GM21360 (cell line): ENCODE results near the gene GCN1.
"Not testable (repeated sequence)": the region's sequence is repeated elsewhere in the genome, so short reads cannot be mapped to it uniquely, and the experiment has no call there.

Experiments
- ATAC-seq: cut with Tn5 transposase; IDR thresholded peaks from one replicate; pipeline ENCODE4 v1.9.1; 2021; ENCODE audit warnings: mild to moderate bottlenecking, moderate library complexity; ENCODE audit not compliant: unreplicated experiment

The GCN1 gene

DNA sequence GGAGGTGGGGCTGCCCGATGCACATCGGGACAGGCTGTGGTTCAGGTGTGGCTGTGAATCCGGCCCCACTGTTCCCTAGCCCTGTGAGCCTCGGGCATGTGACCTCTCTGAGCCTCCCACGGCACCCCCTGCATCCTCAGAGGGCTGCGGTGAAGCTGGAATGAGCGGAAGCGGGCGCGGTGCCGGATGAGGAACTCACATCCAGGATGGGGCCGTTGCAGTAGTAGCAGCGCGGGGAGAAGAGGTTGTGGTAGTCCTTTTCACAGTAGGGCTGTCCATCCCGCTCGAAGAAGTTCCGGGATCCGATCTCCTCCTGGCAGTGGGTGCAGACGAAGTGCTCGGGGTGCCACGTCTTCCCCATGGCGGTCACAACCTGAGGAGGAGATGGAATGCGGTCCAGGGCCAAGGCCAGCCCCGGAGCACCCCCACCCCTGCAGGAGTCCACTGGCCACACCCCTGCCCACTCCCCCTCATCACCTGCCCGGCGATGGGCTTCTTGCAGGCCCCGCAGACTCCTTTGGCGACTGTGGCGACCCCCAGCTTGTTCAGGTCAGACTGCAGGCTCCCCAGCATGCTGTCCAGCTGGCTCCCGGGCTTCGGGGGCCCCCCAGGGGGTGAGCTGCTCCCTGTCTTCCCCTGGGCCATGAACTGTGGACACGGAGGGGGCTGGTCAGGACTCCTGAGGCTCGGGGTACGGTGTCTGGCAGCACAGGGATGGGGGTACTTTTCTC lies 20.3 kb upstream of the GCN1 start:
- no peak for ATAC-seq

DNA sequence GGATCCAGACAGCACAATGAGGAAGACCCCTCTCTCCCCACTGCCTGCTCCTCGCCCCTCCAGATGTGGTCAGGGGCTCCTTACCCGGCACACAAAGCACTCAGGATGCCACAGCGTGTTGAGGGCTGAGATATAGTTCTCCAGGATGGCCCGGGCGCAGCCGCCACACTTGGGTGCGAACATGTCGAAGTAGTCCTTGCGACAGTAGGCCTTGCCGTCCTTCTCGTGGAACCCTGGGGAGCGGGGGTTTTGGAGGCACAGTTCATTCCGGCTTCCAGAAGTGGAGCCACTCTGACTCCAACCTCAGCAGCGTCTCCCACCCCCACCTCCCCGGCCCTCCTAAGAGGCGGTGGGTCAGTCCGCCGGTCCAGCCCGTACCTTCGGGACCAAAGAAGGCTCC lies 19.2 kb upstream of the GCN1 start:
- ATAC-seq = no peak

DNA sequence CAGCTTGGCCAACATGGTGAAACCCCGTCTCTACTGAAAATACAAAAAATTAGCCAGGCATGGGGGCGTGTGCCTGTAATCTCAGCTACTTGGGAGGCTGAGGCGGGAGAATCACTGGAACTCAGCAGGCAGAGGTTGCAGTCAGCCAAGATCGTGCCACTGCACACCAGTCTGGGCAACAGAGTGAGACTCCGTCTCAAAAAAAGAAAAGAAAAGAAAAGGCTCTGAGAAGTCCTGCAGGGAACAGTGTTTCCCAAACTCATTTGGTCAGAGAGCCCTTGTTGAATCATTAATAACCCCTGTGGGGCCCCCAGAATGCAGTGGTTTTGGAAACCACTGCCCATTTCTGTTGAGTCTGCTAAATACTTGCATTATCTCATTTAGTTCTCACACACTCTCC lies 18.7 kb upstream of the GCN1 start:
- ATAC-seq = not testable (repeated sequence)

DNA sequence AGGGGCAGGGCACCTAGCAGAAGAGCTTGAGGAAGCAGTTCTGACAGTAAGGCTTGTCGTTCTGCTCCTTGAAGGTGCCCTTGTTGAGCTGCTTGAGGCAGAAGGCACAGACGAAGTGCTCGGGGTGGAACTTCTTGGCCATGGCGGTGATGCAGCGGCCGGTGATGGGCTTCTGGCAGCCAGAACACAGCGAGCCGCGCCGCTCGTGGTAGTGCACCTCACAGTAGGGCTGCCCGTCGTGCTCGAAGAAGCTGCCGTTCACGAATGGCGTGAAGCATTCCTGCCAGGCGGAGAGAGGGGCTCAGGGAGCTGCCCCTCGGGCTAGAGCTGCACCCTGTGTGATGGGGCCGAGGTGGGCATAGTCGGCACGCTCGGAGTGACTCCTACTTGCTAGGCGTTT lies 17.8 kb upstream of the GCN1 start:
- ATAC-seq = no peak

DNA sequence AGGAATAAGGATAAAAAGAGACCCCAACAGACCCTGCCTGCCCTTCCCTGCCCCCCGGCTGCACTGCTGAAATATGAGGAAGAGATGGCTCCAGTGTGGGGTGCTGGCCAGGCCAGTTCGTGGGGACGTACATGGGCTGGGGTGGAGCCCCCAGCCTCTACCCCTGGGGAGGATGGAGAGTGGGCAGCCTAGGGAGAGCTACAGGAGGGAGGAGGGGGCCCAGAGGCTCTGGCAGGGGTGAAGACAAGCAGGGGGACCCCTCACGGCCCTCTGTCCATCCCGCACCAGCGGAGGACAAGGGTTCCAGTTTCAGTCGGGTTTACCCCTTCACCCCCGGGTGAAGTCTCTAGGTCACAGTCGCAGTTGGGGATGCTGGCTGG lies 17.4 kb upstream of the GCN1 start:
- ATAC-seq = no peak

DNA sequence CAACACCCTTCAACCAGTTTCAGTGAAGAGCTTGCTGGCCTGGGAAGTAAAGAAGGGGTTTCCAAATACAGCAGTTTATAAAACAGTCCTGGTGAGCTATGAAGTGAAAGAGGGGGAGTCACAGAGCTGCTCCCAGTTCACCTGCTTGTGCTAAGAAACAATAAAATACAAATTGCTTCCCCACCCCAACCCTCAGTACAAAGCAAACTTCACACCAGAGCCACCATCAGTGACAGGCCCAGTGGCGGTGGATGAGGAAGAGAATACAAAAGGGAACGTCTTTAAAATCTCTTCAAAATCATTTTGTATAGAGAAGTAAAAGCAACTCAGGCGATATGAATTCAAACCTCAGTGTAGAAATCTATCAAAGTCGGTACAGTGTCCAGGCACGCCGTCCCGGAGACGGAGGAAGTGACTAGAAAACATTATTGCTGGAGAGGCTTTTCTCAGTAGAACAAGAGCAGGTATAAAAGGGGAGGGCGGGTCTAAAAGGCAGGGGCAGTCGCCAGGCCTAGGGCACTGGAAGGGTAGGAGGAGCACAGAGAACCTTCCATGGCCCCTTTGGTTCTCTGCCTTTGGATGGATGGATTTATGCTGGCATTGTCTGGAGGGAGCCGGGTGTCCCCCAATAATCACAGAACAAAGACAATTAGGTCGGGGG lies 16.9 kb upstream of the GCN1 start:
- no peak for ATAC-seq

DNA sequence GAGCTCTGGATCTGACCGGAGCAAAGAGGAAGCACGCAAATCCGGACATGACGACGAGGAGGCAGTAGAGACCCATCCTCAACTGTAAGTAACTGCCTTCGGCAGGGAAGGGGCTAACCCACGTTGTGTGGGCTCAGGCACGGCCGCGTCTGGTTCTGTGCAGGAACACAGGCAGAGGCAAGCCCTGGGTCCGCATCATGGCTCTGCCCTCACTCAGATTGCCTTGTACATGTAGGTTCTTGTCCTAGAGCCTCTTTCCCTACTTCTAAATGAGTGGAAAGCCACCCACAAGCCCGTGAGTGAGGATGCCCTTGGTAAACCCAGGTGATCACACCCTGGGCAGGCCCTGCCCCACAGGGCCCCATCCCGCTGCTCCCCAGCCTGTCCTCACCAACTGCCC lies 15.3 kb upstream of the GCN1 start:
- ATAC-seq = no peak

DNA sequence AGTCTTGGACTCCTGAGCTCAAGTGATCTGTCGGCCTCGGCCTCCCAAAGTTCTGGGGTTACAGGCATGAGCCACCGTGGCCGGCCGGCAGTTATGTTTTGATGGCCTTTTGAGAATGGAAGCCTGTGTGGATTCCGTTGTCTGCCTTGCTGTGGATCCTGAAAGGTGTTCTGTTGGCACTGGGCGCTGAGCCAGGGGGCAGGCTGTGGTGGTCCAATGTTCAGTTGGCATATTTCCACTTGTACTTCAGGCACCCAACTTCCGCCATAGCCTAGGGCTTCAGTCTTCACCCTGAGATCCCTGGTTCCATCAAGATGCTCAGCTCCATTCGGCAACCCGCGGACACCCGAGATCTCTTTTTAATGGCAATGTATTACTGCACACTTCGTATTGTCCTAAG lies 12.7 kb upstream of the GCN1 start:
- ATAC-seq = no peak

DNA sequence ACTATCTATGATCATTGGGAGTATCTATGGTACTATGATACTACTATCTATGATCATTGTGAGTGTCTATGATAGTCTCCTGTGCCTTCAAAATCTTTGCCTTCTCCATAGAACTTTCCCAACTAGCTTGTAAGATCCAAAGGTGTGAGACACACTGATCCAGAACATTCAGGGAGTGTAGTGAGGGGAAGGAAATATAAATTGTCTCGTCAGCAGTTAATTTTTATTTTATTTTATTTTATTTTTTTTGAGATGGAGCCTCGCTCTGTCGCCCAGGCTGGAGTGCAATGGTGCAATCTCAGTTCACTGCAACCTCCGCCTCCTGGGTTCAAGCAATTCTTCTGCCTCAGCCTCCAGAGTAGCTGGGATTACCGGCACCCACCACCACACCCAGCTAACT lies 12.3 kb upstream of the GCN1 start:
- not testable (repeated sequence) for ATAC-seq

DNA sequence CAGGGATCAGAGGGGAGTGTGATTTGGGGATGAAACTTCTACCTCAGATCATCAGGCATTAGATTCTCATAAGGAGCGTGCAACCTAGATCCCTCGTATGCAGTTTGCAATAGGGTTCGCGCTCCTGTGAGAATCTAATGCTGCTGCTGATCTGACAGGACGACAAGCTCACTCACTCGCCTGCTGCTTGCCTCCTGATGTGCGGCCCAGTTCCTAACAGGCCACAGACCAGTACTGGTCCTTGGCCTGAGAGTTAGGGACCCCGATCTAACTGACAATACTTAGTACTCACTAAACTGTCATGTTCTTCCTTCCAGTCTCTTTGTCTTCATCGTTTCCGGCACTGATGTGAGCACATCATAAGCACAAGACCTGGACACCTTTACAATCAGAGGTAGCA lies 11.7 kb upstream of the GCN1 start:
- ATAC-seq = no peak

DNA sequence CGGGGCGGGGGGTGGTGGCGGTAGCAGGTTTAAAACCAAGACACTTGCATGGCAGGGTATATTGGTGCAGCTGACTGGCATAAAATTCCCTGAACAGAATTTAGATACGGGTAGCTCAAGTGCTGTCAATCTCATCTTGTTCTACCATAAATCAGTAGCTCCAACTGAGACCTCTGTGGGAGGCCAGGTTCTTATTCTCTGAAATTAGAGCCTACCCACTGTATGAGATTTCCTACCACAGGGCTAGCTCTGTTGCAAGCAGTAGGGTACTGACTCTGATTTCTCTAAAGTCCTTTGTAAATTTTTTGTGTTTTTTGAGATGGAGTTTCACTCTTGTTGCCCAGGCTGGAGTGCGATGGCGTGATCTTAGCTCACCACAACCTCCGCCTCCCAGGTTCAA lies 9.7 kb upstream of the GCN1 start:
- ATAC-seq = no peak

DNA sequence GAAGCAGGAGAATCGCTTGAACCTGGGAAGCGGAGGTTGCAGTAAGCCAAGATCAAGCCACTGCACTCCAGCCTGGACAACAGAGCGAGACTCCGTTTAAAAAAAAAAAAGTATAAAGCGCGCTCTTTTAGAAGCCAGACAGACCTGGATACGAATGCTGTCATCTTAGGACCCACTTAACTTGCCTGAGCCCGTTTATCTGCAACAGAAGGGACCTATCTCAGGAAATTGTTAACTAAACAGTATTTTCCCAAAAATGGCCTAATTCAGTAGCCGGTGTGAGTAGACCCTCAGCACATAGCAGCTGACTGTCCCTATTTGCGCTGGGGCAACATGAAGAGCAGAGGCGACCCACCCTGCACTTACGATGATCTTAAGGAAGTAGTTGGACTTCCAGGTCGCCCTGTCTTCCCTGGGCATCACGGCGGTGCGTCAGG lies 5.9 kb upstream of the GCN1 start:
- no peak for ATAC-seq

DNA sequence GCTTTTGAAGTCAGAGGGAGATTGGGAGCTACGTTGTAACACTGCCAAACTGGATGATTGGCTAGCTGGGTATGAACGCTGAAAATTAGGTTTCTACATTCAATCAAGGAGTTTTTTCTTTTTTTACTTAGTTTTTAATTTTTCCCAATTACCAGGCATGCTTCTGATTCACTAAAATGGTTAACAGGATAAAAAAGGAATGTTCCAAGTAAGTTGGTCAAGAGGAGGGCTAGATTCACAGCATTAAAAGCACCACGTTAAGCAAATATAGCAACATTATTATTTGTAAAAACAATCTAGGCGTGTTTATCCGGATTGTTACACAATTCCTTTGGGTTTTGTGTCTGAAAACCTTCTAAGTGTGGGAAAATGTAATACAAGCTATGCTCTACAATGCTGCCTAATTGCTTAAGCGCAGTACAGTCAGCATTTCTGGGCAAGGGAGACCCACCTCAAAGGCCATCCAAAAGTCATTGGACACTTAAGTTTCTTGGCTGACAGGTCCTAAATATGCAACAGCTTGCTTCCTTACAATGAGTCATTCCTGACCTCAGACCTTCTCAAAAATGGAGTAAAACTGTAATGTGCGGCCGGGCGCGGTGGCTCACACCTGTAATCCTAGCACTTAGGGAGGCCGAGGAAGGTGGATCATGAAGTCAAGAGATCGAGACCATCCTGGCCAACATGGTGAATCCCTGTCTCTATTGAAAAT lies 5.2 kb upstream of the GCN1 start:
- ATAC-seq = no peak

DNA sequence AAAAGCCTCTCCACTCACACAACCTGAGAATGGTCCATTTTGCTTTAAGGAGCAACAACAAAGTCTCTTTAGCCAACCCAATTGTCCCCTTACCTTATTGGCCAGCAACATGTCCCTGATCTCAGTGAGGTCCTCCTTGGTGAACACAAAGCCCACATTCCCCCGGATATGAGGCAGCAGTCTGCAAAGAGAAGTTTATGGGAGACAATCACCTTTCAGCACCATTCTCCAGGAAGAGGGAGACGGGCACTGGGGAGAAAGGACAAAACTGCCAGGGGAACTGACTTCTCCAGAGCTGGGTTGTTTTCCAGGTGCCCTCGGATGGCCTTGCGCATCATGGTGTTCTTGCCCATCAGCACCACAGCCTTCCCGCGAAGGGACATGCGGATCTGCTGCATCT lies 4.5 kb upstream of the GCN1 start:
- ATAC-seq = no peak

DNA sequence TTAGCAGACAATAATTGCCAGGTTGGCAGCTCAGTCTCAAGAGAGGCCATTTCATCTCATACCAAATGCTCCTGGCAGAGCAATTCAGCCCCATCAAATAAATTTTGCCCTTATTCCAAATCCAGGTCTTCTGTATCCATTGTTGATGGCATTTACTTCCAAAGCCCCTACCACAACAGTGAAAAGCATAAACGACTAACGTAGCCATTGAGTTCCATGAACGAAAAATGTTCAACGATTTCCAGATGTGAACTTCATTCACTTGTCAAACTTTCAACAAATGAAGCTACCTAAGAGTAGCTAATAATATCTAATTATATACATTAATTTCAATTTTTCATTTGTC lies 3.0 kb upstream of the GCN1 start:
- ATAC-seq = no peak

DNA sequence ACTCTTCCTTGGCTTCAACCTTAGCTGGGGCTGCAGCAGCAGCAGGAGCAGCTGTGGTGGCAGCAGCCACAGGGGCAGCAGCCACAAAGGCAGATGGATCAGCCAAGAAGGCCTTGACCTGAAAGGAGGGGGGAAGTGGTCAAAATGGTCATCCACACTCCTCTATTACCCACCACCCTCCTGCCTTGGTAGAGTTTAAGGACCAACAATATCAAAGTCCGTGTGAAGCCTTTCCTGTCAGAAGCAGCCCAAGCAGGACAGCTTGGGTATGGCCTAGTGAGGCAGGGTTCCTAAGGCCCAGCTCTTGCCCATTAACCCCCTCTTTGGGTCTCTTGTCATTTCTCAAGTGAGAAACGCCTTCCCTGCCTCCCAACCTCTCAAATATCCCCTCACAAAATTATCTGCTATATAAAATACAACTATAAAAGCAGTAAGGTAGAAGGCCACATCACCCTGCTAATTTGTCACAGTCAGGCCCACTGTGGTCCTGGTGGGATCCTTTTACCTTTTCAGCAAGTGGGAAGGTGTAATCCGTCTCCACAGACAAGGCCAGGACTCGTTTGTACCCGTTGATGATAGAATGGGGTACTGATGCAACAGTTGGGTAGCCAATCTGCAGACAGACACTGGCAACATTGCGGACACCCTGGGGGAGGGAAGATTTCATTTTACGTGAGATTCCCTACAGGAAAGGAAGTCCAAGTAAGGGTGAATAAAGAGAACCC lies 2.5 kb upstream of the GCN1 start:
- not testable (repeated sequence) for ATAC-seq

DNA sequence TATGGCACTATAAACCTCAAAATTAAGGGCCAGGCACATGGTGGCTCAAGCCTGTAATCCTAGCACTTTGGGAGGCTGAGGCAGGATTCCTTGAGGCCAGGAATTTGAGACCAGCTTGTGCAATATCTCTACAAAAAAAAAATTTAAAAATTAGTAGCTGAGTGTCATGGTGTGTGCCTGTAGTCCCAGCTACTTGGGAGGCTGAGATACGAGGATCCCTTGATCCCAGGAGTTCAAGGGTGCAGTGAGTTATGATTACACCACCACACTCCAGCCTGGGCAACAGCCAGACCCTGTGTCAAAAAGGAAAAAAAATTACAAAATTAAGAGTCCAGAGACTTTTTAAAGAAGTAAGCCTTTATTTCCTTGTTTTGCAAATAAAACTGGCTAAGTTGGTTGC lies 1.8 kb upstream of the GCN1 start:
- ATAC-seq = no peak

DNA sequence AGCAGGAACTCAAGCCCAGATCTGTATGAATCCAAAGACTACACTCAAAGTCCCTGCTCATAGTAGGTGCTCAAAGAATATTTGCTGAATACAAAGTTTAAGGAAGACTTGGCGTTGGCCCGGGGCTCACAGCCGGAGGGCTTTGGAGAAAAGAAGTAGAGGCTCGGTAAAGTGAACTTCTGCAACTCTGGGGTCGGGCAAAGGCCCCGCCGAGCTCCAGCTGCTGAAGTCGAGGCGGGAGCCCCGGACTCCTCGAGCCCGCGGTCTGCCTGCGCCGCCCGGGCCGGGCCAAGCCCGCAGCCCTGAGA lies 335 bp downstream of the GCN1 start:
- ATAC-seq = no peak

DNA sequence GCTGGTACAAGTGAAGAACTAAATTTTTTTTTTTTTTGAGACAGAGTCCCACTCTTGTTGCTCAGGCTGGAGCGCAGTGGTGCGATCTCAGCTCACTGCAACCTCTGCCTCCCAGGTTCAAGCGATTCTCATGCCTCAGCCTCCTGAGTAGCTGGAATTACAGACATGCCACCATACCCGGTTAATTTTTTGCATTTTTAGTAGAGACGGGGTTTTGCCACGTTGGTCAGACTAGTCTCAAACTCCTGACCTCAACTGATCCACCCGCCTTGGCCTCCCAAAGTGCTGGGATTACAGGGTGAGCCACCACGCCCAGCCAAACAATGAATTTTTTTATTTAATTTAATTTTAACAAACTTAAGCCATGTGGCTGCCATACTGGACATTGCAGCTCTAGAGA lies 1.2 kb downstream of the GCN1 start:
- not testable (repeated sequence) for ATAC-seq

DNA sequence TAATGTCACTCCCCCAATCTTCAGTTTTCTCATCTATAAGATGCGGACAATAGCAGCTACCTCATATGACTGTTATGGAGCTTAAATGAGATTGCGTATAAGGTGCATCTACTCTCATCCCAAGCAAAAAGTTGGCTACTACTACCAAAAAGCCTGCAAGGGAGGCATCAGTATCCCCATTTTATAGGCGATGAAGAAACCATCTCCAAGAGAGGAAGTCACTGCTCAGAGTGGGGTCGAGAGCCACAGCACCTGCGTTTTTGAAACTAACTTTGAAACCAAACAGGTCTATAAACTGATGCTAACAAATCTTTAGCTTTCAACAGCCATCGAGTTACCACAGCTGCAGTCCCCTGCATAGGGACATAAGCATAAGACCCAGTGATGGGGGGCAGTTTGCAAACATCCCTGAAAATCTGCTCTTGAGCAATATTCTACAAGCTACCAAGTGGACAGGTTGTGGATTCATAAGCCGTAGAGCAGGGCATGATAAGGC lies 3.5 kb downstream of the GCN1 start:
- no peak for ATAC-seq

DNA sequence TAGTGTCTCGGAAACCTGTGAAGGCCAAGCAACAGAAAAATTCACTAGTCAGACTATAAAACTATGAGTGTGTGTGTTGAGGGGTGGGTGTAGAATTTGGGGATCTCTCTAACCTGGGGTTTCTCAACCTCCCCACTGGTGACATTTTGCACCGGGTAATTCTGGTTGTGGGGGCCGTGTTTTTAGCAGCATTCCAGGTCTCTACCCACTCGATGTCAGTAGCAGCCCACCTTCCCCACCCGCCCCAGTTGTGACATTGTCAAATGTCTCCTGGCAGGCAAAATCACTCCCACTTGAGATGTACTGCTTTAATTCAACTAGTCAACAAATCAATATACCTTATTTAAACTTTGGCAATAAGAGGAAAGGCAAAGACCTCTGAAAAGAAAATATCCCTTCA lies 4.1 kb downstream of the GCN1 start:
- ATAC-seq = no peak

DNA sequence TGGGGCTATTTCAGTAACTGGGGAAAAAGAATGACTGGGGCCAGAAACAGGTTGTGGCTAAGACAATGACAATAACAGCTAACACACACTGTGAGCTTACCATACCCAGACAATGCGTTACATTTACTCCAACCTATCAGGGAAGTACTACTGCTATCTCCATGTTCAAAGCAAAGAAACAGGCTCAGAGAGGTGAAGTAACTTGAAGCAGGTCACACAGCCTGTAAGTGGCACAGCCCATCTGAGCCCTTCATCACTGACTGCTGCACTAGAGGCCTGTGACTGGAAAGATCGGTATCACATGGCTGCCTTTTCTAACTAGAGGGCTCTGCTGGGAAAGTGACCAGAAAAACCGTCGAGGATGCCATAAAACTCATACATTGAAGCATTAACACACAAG lies 7.9 kb downstream of the GCN1 start:
- ATAC-seq = no peak
